ENCODE measurements around the gene CLDN4.
"Not testable (repeated sequence)": the region's sequence is repeated elsewhere in the genome, so short reads cannot be mapped to it uniquely, and the experiment has no call there.

CLDN4 gene

DNA sequence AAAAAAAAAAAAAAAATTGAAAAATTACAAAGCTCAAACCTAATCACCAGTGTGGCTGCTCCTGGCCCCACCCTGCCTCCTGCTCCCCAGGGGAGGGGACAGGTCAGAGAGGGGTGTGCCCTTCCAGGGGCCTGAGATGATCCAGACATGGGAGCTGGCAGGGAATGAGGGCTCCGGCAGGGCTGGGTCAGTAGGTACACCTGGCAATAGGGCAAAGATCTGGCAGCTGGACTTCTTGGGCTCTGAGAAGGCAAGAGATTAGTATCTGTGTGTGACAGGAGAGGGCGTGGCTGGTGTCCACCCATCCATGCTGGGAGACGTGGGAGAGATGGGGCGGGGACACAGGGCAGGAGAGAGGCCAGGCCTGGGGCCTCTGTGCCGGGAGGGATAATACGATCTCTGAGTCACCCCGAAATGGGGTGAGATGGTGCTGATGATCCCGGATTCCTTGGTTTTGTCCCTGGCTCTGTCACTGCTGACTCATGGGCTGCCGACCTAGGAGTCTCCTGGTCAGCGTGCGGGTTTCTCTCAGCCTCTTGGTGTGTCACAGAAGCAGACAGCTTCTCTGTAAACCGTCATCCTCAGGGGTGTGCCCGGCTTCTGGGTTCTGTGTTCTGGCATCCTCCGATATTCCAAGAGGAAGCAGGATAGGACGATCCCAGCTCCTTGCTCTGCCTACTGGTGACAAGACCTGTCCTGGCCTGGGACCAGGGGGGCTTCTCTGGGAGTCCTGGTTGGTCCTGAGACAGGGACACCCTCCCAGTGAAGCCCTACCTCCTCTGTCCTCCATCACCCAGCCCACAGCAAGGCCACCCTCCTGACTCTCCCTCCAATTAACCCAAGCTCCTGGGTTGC lies 8.2 kb upstream of the CLDN4 start:
- H3K27ac ChIP-seq, result peak overlapping the region; percentile 83
- peak; percentile 94 for DNase-seq (ENCODE audit: low read depth, low spot score)

DNA sequence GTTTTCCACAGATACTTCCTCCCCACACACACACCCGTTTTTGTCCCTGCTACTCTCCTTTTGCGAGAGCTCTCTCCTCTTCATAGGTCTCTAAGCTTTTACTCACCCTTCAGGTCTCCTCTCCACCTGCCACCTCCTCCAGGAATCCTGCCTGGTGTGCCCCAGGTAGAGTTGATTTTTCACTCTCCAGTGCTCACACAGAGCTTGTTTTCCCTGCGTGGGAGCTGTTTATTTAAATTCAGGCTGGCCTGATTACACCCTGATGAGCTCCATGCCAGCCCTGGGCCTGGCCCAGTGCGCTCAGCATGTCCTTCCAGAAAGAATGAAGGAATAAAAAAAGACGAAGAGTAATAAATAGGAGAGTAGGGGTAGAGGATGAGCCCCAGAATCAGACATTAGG lies 7.5 kb upstream of the CLDN4 start:
- peak overlapping the region; percentile 83 for H3K27ac ChIP-seq
- no peak for DNase-seq (ENCODE audit: low read depth, low spot score)

DNA sequence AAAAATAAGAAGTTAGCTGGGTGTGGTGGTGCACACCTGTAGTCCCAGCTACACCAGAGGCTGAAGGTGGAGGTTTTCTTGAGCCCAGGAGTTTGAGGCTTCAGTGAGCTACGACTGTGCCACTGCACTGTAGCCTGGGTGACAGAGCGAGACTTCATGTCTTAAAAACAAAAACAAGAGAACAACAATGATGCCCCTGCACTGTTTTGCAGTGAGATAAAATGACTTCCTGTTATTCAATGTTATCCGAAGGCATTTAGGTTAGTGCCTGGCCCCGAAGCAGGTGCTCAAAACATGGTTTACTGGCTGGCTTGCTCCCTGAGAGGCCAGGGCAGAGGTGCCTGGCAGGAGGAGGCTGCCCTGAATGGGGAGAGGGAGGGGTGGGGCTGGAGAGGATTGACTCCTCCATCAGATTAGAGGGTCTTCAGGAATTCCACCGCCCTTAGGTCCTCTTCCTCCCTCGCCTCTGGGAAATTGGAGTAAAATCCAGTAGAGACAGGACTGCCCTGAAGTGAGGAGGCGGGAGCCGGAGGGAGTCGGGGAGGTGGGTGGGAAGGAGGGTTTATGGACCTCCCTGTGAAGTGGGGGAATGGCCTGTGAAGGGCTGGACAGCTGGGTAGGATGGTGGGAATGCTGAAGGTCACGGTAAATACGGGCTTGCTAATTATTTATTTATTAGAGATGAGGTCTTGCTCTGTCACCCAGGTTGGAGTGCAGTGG lies 6.8 kb upstream of the CLDN4 start:
- peak overlapping the region; percentile 83 for H3K27ac ChIP-seq
- no peak for DNase-seq (ENCODE audit: low read depth, low spot score)

DNA sequence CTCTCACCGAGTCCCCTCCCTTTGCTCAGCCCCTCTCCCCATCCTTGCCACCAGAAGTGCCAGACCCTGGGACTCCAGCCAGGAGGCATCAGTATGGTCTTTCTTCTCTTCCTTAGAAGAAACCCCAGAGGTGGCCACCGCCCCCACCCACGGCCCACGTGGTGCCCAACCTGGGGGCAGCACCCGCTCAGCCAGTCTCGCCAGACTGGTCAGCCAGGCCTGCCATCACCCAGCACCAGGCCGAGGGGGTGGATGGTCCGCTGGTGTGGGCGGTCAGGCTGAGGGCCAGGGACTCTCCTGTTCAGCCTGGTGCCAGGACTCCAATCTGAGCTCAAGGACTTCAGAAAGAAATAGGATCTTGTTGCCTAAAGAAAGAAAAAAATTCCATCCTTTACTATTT lies 5.8 kb upstream of the CLDN4 start:
- DNase-seq (ENCODE audit: low read depth, low spot score), result no peak
- no peak overlapping the region for H3K27ac ChIP-seq

DNA sequence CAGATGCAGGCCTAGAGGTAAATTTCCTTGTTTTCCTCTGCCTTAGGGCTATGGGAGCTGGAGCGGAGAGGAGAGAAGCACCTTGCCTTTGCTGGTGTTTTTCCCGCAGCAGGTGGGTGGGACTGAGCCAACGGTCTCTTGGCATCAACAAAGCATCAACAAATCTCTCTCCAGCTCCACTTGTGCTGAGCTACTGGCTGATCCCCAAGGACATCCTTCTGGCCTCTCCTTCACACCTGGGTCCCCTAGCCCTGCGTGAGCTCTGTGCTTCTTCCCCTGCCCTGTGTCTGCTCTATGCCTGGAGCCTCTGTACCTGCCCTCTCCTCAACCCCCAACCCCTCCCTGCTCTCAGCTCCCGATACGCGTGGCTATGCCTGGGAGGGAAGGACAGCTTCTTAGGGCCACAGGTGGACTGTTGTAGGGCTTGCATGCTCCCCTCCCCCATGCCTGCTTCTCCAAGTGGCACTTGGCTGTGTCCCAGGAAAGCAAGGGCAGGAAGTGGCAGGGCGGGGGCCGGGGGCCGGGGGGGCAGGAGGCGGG lies 3.2 kb upstream of the CLDN4 start:
- no peak for DNase-seq (ENCODE audit: low read depth, low spot score)
- peak overlapping the region; percentile 91 for H3K27ac ChIP-seq

DNA sequence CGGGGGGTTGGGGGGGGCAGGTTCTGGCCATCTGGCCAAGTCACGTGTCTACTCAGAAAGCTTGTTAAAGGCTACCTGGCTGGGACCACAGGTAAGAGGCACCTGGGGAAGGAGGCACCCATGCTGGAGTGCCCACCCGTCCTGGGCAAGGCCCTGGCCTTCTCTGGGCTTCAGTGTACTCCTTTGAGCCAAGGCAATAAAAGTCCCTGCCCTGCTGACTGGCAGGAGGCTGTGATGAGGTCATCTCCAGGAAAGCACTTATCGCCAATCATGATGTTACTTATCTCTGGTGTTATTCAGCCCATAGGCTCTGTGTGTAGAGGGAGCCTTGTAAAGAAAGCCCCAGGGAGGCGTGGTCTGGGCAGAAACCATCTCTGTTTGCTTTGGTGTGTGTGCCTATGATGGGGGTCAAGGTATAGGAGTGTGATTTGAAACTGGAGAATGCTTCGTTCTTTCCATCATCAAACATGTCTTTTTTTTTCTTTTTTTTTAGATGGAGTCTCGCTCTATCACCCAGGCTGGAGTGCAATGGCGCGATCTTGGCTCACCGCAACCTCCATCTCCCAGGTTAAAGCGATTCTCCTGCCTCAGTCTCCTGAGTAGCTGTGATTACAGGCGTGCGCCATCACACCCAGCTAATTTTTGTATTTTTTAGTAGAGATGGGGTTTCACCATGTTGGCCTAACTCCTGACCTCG lies 2.5 kb upstream of the CLDN4 start:
- peak overlapping the region; percentile 91 for H3K27ac ChIP-seq
- DNase-seq (ENCODE audit: low read depth, low spot score), result peak; percentile 83

DNA sequence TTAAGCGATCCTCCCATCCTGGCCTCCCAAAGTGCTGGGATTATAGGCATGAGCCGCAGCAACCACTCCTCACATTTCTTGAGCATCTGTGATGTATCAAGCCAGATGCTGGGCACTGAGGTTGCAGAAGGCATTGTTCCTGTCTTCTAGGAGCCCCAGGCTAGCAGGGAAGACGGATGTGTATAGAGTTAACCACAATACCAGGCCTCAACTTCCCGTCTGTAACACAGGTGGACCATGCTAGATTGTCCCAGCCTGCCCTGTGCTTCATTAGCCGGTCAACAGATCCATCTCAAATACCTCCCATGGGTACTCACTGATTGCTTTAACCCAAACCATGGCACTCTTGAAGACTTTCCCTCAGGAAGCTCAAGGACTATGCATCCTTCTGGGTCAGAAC lies 1.8 kb upstream of the CLDN4 start:
- DNase-seq (ENCODE audit: low read depth, low spot score), result no peak
- H3K27ac ChIP-seq, result peak overlapping the region; percentile 91

DNA sequence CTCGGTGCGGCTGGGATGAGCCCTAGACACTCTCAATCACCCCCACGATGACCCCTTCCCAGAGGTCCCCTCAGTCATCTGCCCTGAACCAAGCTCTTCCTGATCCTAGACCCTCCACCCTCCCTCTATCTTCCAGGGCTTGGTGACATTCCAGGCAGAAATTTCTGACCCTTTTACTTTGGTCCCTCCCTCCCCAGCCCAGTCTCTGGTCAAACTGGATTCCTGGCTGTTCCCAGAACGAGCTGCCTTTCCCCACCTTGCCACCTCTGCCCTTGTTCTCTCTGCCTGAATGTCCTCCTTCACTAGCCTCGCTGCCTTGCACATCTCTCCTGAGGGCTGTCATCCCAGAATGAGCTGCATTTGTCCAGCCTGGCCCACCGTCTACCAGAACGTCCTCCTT lies 1.3 kb upstream of the CLDN4 start:
- peak overlapping the region; percentile 91 for H3K27ac ChIP-seq
- DNase-seq (ENCODE audit: low read depth, low spot score), result no peak

DNA sequence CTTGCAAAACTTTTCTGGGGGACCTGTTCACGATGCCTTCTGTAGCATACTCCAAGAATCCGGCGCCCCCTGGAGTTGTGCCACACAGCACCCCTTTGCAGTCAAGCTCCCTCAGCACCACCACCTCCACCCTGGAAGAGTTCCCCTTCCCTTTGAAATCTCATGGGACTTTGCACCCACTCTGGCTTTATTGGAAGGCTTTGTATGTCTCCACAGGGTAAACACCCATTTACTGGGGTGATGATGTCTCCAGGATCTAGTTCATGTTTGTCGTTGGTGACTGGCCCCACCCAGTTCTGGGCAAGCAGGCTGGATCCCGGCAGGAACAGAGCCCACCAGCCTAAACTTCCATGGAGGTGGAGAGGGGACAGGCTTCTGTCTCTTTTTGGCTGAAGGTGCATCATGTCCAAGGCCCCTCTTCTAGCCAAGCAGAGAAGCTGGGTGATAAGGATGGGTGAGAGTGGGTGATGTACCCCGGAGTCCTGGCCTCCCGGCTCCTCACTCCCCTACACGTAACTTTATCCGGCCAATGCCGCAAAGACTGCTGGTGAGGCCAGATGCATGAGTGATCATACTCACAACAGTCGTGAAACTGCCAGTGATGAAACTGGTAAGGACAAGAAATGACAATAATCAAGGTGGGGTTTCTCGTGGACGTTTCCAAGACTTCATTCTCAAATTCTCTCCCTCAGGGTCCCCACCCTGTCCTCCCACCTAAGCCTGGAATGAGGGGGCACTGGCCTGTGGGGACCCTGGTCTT lies 695 bp upstream of the CLDN4 start:
- peak overlapping the region; percentile 91 for H3K27ac ChIP-seq
- DNase-seq (ENCODE audit: low read depth, low spot score), result no peak

DNA sequence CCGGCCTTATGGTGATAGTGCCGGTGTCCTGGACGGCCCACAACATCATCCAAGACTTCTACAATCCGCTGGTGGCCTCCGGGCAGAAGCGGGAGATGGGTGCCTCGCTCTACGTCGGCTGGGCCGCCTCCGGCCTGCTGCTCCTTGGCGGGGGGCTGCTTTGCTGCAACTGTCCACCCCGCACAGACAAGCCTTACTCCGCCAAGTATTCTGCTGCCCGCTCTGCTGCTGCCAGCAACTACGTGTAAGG lies 713 bp downstream of the CLDN4 start:
- H3K27ac ChIP-seq, result peak overlapping the region; percentile 91
- DNase-seq (ENCODE audit: low read depth, low spot score), result no peak

DNA sequence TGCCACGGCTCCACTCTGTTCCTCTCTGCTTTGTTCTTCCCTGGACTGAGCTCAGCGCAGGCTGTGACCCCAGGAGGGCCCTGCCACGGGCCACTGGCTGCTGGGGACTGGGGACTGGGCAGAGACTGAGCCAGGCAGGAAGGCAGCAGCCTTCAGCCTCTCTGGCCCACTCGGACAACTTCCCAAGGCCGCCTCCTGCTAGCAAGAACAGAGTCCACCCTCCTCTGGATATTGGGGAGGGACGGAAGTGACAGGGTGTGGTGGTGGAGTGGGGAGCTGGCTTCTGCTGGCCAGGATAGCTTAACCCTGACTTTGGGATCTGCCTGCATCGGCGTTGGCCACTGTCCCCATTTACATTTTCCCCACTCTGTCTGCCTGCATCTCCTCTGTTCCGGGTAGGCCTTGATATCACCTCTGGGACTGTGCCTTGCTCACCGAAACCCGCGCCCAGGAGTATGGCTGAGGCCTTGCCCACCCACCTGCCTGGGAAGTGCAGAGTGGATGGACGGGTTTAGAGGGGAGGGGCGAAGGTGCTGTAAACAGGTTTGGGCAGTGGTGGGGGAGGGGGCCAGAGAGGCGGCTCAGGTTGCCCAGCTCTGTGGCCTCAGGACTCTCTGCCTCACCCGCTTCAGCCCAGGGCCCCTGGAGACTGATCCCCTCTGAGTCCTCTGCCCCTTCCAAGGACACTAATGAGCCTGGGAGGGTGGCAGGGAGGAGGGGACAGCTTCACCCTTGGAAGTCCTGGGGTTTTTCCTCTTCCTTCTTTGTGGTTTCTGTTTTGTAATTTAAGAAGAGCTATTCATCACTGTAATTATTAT lies 1.2 kb downstream of the CLDN4 start:
- DNase-seq (ENCODE audit: low read depth, low spot score), result no peak
- peak overlapping the region; percentile 91 for H3K27ac ChIP-seq

DNA sequence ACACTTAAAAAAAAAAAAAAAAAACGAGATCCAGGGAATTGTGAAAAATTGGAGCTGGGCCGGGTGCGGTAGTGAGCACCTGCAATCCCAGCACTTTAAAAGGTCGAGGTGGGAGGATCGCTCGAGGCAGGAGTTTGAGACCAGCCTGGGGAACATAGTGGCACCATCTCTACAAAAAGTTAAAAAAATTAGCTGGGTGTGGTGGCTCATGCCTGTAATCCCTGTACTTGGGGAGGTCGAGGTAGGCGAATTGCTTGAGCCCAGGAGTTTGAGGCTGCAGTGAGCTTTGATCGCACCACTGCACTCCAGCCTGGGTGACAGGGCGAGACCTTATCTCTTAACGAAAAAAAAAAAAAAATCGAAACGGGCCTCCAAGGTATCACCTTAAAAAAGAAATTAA lies 2.0 kb downstream of the CLDN4 start:
- no peak for DNase-seq (ENCODE audit: low read depth, low spot score)

DNA sequence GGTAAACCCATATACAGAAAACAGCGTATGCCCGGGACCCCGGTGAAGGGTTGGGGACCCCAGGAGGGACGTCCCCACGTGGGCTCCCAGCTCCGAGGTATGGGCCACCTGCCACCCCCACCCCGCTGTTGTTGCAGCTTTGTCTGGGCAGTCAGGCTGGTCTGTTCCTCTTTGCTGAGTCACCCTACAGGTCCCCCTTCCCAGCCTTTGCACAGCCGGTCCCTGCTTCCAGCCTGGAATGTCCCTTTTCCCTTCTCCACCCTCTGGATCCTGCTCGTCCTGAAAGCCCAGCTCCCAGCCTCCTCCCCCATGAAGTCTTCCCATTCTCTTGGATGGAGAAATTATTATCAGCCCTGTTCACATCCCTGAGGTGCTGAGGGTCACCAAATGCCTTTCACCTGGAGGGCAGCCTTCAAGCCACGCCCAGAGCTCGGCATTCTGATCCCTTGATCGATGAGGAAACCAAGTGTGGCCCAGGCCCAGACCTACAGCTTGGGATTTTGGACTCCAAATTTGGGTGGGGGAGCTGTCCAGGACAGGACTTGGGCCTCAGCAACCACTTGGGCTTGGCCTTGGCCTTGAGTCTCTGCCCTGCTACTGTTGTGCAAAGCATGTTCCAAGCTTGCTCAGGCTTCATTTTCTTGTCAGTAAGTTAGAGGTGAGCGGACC lies 2.6 kb downstream of the CLDN4 start:
- peak overlapping the region; percentile 91 for H3K27ac ChIP-seq
- no peak for DNase-seq (ENCODE audit: low read depth, low spot score)

More for the DNA sequence above, 2.0 kb downstream of the CLDN4 start:
- peak overlapping the region; percentile 91 for H3K27ac ChIP-seq

DNA sequence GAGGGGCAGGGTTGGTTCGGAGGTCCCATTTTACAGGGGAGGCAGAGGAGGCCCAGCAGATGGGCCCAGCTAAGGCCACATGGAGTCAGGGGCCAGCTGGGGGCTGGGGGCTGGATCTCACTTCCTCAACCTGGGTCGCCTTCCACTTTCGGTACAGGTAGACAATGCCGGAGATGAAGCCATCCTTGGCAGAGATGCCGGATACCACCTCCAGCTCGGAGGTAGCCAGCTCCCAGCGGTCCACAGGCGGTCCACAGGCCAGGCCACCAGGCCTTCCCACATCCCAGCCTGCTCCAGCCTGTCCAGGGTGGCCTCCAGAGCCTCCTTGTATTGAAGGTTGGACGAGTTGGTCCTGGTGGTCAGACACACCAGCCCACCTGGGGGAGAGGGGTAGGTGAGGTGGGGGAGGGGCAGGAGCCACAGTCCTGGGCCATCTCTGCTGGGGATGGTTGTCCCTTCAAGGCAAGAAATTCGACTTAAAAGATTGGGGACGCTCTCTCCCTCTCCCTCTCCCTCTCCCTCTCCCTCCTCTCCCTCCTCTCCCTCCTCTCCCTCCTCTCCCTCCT lies 3.9 kb downstream of the CLDN4 start:
- DNase-seq (ENCODE audit: low read depth, low spot score), result no peak
- H3K27ac ChIP-seq, result no peak overlapping the region

DNA sequence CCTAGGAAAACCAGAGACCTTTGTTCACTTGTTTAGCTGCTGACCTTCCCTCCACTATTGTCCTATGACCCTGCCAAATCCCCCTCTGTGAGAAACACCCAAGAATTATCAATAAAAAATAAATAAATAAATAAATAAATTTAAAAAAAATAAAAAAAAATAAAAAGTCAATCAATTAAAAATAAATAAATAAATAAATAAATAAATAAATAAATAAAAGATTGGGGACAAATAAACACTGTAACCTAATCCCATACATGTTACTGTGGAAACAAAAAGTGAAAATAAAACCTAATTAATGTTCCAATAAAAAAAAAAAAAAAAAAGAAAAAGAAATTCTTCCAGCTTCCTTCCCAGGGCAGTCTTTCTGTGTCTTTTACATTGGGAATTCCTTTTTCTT lies 6.4 kb downstream of the CLDN4 start:
- H3K27ac ChIP-seq, result not testable (repeated sequence)

DNA sequence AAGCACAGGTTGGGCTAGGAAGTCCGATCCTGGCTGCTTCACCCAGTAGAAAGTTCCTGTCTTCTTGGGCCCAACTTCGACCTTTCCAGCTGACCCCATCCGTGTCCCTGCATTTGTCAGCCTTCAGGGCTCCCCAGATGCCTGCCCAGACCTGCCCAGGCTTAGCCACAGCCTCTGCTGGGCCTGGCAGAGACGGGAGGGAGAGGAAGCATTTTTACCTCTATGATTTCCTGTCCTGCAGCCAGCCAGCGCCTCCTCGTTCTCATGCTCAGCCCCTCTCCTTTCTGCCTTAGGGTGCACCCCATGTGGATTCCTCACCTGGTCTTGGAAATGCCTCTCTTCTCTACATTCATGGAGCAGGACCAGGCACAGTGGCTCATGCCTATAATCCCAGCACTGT lies 7.8 kb downstream of the CLDN4 start:
- peak overlapping the region; percentile 68 for H3K27ac ChIP-seq
- DNase-seq (ENCODE audit: low read depth, low spot score), result no peak

More for the DNA sequence above, 6.4 kb downstream of the CLDN4 start:
- not testable (repeated sequence) for DNase-seq (ENCODE audit: low read depth, low spot score)

DNA sequence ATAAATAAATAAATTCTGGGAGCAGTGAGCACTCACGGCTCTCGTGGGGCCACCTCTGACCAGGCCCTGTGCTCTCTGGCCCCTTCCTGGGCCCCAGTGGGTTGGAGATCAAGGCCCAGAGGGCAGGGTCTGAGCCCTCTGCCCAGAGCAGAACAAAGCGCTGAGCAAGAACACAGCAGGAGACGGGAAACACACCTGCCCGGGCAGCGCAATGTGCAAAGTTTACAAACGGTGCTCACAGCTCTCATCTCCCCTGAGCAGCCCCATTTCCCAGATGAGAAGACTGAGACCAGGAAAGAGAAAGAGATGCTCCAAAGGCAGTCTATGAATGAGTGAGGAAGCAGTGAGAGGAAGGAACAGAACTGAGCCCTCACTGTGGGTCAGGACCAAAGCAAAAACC lies 8.5 kb downstream of the CLDN4 start:
- peak overlapping the region; percentile 68 for H3K27ac ChIP-seq
- DNase-seq (ENCODE audit: low read depth, low spot score), result no peak

Measured in epithelial cell of prostate (primary cell).